ENCODE measurements around the gene CDH10. TPM values are rescaled to one million over a fixed set of nuclear protein-coding genes. Genes with fewer than 3 reads are reported as not detected.

Gene CDH10
- total and polyA plus RNA-seq, 7 donors: under 0.01 to 0.54 (median 0.24) TPM; not detected in 3

GRCh38 chr5:24629798-24630197 lies 15.0 kb downstream of the CDH10 start:
- intact Hi-C loops (cut with DNase I): no loop called here
- Histone ChIP-seq H3K27ac (no peak overlapping the region), H3K27me3 (peaks cover 0 to 3% (median 0%) of the 10 kb centered on the region in 3 donors), H3K36me3 (no peaks in the 10 kb centered on the region), H3K9me3 (no peaks in the 10 kb centered on the region), H3K4me3 (no peak overlapping the region), H3K4me1 (no peaks in the 10 kb centered on the region)
- DNase-seq: no peak
- WGBS, 2 donors: 67 to 88% methylated on average over 1 of the region's 1 CpG
- TF ChIP-seq CTCF (IDR thresholded peaks at IDR 0.05): no peak
- TF ChIP-seq EP300 (IDR thresholded peaks at IDR 0.05): no peak
- no peak for TF ChIP-seq POLR2AphosphoS5 (IDR thresholded peaks at IDR 0.05)
- TF ChIP-seq POLR2A (IDR thresholded peaks at IDR 0.05): no peak

DNA sequence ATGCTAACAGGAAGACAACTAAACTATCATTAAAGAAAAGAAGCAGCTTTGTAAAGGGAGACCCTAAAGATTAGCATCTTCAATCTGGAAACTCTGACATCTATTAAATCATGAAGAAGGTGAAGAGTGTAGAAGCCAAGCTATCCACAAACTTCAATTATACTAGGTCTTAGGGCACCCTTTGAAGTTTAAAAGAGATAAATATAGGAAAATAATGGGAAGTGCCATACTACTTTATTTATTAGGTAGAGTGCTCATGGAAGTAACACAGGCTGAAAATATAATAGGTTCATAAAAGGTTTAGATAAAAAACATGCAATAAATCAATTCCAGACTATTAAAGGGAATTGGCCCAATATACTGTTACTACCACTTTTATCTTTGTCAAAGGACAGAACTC lies 19.9 kb downstream of the CDH10 start:
- TF ChIP-seq POLR2AphosphoS5 (IDR thresholded peaks at IDR 0.05): no peak
- no peak for TF ChIP-seq EP300 (IDR thresholded peaks at IDR 0.05)
- TF ChIP-seq POLR2A (IDR thresholded peaks at IDR 0.05): no peak
- TF ChIP-seq CTCF (IDR thresholded peaks at IDR 0.05): no peak
- no peak for DNase-seq
- Histone ChIP-seq H3K4me3 (no peak overlapping the region), H3K9me3 (no peaks in the 10 kb centered on the region), H3K27ac (no peak overlapping the region), H3K4me1 (no peaks in the 10 kb centered on the region), H3K27me3 (no peaks in the 10 kb centered on the region), H3K36me3 (no peaks in the 10 kb centered on the region)
- intact Hi-C loops (cut with DNase I): no loop called here

DNA sequence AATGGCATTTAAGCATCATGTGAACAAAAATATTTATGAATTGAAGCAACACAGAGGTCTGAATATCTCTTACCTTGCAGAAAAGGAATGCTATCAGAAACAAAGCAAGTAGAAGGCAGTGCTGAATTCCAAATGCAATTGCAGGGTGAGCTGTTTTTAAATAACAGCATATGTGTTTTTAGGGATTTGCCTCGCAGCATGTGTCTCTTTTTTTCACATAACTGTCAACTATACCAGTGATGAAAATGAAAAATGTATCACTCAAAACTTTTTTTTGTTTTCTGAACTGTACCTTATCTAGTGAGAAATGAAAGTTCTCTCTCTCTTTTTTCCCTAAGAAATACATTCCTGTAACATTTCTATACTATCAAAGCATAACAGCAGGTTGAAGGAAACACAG lies 21.2 kb downstream of the CDH10 start:
- no peak overlapping the region for H3K4me3 ChIP-seq
- no peaks in the 10 kb centered on the region for H3K27me3 ChIP-seq
- TF ChIP-seq POLR2AphosphoS5 (IDR thresholded peaks at IDR 0.05) (no peak), CTCF (IDR thresholded peaks at IDR 0.05) (no peak), POLR2A (IDR thresholded peaks at IDR 0.05) (no peak), EP300 (IDR thresholded peaks at IDR 0.05) (no peak)
- H3K27ac ChIP-seq: no peak overlapping the region
- H3K9me3 ChIP-seq: no peaks in the 10 kb centered on the region
- DNase-seq: no peak
- 55 to 66% methylated on average over 1 of the region's 1 CpG for WGBS, 2 donors
- H3K4me1 ChIP-seq: no peaks in the 10 kb centered on the region
- H3K36me3 ChIP-seq: no peaks in the 10 kb centered on the region
- intact Hi-C loops (cut with DNase I): no loop called here

GRCh38 chr5:24623031-24623430 lies 21.7 kb downstream of the CDH10 start:
- no peak for DNase-seq
- intact Hi-C loops (cut with DNase I): no loop called here
- 43 to 51% methylated on average over 5 of the region's 5 CpGs for WGBS, 2 donors
- H3K27ac ChIP-seq: no peak overlapping the region
- H3K9me3 ChIP-seq: no peaks in the 10 kb centered on the region
- TF ChIP-seq EP300 (IDR thresholded peaks at IDR 0.05): no peak
- TF ChIP-seq CTCF (IDR thresholded peaks at IDR 0.05): no peak
- no peak for TF ChIP-seq POLR2A (IDR thresholded peaks at IDR 0.05)
- TF ChIP-seq POLR2AphosphoS5 (IDR thresholded peaks at IDR 0.05): no peak
- no peaks in the 10 kb centered on the region for H3K36me3 ChIP-seq
- H3K27me3 ChIP-seq: no peaks in the 10 kb centered on the region
- no peaks in the 10 kb centered on the region for H3K4me1 ChIP-seq
- H3K4me3 ChIP-seq: no peak overlapping the region

GRCh38 chr5:24621792-24622191 lies 23.0 kb downstream of the CDH10 start:
- 14 to 33% methylated on average over 6 of the region's 6 CpGs for WGBS, 2 donors
- TF ChIP-seq CTCF (IDR thresholded peaks at IDR 0.05) (no peak), POLR2A (IDR thresholded peaks at IDR 0.05) (no peak), EP300 (IDR thresholded peaks at IDR 0.05) (no peak), POLR2AphosphoS5 (IDR thresholded peaks at IDR 0.05) (no peak)
- intact Hi-C loops (cut with DNase I): no loop called here
- Histone ChIP-seq H3K4me3 (no peak overlapping the region), H3K27ac (no peak overlapping the region), H3K4me1 (no peaks in the 10 kb centered on the region), H3K36me3 (no peaks in the 10 kb centered on the region), H3K27me3 (no peaks in the 10 kb centered on the region), H3K9me3 (no peaks in the 10 kb centered on the region)
- DNase-seq: peak; percentile 65

All from sigmoid colon (tissue), 7 donors.